ENCODE results near the gene KRT6A.

DNA sequence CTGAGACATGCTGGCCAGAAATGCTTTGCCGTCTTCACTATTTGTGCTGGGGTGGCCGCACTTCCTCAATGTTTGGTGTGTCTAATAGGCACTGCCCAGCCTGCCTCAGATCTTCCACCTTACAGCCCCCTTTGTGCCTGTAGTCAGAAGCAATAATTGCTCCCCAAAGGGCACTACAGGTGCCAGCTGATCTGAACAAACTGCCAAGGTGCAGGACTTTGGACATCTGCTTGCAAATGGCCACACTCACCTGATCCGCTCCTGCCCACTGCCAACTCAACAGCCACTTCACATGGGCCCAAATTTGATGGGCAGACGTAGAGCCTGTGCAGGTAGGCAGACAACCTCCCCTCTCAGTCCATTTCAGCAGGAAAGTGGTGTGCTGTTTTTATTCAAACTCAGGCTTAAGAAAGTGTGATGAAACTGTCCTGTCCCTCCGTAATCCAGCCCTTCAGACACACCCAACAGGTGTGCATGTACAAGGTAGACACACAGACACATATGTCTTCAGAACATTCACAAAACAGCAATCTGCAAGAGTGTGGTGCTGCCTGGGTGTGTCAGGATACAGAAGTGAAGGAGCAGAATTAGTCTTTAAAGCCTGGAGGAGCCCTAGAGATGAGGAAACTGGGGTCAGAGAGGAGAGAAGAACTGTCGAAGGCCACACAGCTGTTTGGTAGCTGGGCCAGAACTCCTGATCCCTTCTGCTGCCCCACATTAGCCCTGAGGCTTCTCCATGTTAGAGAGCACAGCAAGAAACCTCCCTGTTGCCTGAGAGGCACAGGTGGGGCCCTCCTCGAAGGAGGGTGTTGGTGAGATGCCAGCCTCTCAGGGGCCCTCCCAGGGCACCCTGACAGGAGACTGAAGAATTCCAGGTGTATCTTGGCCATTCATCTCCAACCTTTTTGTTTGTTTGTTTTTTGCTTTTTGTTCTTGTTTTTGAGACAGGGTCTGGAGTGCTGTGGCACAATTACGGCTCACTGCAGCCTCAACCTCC is 54.5 kb downstream of the KRT6A start:
- TF ChIP-seq, protein P1, sequence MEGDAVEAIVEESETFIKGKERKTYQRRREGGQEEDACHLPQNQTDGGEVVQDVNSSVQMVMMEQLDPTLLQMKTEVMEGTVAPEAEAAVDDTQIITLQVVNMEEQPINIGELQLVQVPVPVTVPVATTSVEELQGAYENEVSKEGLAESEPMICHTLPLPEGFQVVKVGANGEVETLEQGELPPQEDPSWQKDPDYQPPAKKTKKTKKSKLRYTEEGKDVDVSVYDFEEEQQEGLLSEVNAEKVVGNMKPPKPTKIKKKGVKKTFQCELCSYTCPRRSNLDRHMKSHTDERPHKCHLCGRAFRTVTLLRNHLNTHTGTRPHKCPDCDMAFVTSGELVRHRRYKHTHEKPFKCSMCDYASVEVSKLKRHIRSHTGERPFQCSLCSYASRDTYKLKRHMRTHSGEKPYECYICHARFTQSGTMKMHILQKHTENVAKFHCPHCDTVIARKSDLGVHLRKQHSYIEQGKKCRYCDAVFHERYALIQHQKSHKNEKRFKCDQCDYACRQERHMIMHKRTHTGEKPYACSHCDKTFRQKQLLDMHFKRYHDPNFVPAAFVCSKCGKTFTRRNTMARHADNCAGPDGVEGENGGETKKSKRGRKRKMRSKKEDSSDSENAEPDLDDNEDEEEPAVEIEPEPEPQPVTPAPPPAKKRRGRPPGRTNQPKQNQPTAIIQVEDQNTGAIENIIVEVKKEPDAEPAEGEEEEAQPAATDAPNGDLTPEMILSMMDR (IDR thresholded peaks at IDR 0.05; ENCODE audit: low read length): no peak
- TF ChIP-seq EZH2 (optimal IDR thresholded peaks at IDR 0.05; ENCODE audit: low read depth, low read length): no peak

Data from MM.1S (cell line).